HepG2 (cell line): Measurements from ENCODE around the gene LEMD1. TPM values are rescaled to one million over a fixed set of nuclear protein-coding genes. Genes with fewer than 3 reads are reported as not detected.

Experiments
- CAMTA2 ChIP-seq: sonication (generic); formaldehyde crosslinking; IDR thresholded peaks from 2 replicates; pipeline ENCODE4 v1.4.0; 2020; ENCODE audit warnings: mild to moderate bottlenecking, missing genetic modification reagents, borderline replicate concordance
- HHEX ChIP-seq: IDR thresholded peaks from 2 replicates; pipeline ENCODE4 v1.6.1; 2016; ENCODE audit warnings: control low read depth
- HMGXB4 ChIP-seq, 2 experiments: sonication (generic) in 1 of 2; formaldehyde crosslinking in 1 of 2; IDR thresholded peaks; 2 replicates each; pipeline versions ENCODE4 v1.4.0 to v1.6.1; 2018 to 2020; ENCODE audit warnings: missing genetic modification reagents in 2 of 2, borderline replicate concordance in 1 of 2, low read depth in 1 of 2, mild to moderate bottlenecking in 1 of 2, missing biosample characterization in 1 of 2
- HOXD1 ChIP-seq: sonication (generic); formaldehyde crosslinking; IDR thresholded peaks from 2 replicates; pipeline ENCODE4 v1.5.0; 2020; ENCODE audit warnings: missing genetic modification reagents
- ISX ChIP-seq: sonication (generic); formaldehyde crosslinking; conservative IDR thresholded peaks from 2 replicates; pipeline ENCODE4 v1.5.0; 2020; ENCODE audit warnings: missing genetic modification reagents
- JDP2 ChIP-seq: sonication (generic); formaldehyde crosslinking; IDR thresholded peaks from 2 replicates; pipeline ENCODE4 v1.8.1; 2022; ENCODE audit warnings: missing genetic modification reagents, borderline replicate concordance
- NCOA1 ChIP-seq: sonication (generic); formaldehyde crosslinking; IDR thresholded peaks from 2 replicates; pipeline ENCODE4 v1.9.0; 2021; ENCODE audit warnings: missing genetic modification reagents
- PHF21A ChIP-seq: sonication (generic); formaldehyde crosslinking; IDR thresholded peaks from 2 replicates; pipeline ENCODE4 v1.5.0; 2020; ENCODE audit warnings: mild to moderate bottlenecking, missing genetic modification reagents
- SP140L ChIP-seq: sonication (generic); formaldehyde crosslinking; IDR thresholded peaks from 2 replicates; pipeline ENCODE4 v1.4.0; 2020; ENCODE audit warnings: missing genetic modification reagents, borderline replicate concordance
- STAG1 ChIP-seq: sonication (generic); formaldehyde crosslinking; IDR thresholded peaks from 2 replicates; pipeline ENCODE4 v1.4.0; 2020; ENCODE audit warnings: missing genetic modification reagents
- ZBTB7B ChIP-seq: sonication (generic); formaldehyde crosslinking; IDR thresholded peaks from 2 replicates; pipeline ENCODE4 v1.4.0; 2020; ENCODE audit warnings: missing genetic modification reagents
- ZMYM4 ChIP-seq: sonication (generic); formaldehyde crosslinking; IDR thresholded peaks from 2 replicates; pipeline ENCODE4 v1.8.1; 2023; ENCODE audit warnings: mild to moderate bottlenecking, missing genetic modification reagents
- ZNF225 ChIP-seq: sonication (generic); formaldehyde crosslinking; IDR thresholded peaks from 2 replicates; pipeline ENCODE4 v1.4.0; 2020; ENCODE audit warnings: mild to moderate bottlenecking, missing genetic modification reagents
- ZNF430 ChIP-seq: sonication (generic); formaldehyde crosslinking; IDR thresholded peaks from 2 replicates; pipeline ENCODE4 v1.9.0; 2021; ENCODE audit warnings: mild to moderate bottlenecking, missing genetic modification reagents
- ZNF570 ChIP-seq: sonication (generic); formaldehyde crosslinking; IDR thresholded peaks from 2 replicates; pipeline ENCODE4 v1.4.0; 2020; ENCODE audit warnings: mild to moderate bottlenecking, missing genetic modification reagents, borderline replicate concordance
- polyA plus RNA-seq, 8 experiments: library from polyadenylated mRNA; depleted of rRNA in 3 of 8; stranded (reverse) in 7 of 8; unstranded in 1 of 8; fragments of >200 nt; fragmentation: Illumina TruSeq in 4 of 8; extraction: Trizol in 4 of 8; gene quantifications; 2 replicates each; pipeline versions ENCODE4 v1.2.1 to v1.2.3, GENCODE V29; 2011 to 2016; ENCODE audit warnings: low read depth in 4 of 8, missing spikeins in 1 of 8, mixed read lengths in 1 of 8; ENCODE audit not compliant: insufficient read depth in 1 of 8
- total RNA-seq, 5 experiments: library from RNA; depleted of rRNA; stranded (reverse); fragments of >200 nt; fragmentation: Illumina TruSeq; extraction: Trizol; gene quantifications; 2 replicates each; pipeline ENCODE4 v1.2.3, GENCODE V29; 2016; ENCODE audit warnings: low read depth in 1 of 5
- TF ChIP-seq, protein P1 (sequence below): sonication (generic); formaldehyde crosslinking; IDR thresholded peaks from 2 replicates; pipeline ENCODE4 v1.9.0; 2022; ENCODE audit warnings: low read depth, missing genetic modification reagents
- TF ChIP-seq, protein P2 (sequence below): sonication (generic); formaldehyde crosslinking; IDR thresholded peaks from 2 replicates; pipeline ENCODE4 v1.5.1; 2020; ENCODE audit warnings: missing genetic modification reagents, mild to moderate bottlenecking, borderline replicate concordance
- TF ChIP-seq, protein P3 (sequence below): IDR thresholded peaks from 2 replicates; pipeline ENCODE4 v1.6.1; 2016; ENCODE audit warnings: missing compliant biosample characterization, missing genetic modification reagents, borderline replicate concordance
- TF ChIP-seq, protein P4 (sequence below): sonication (generic); formaldehyde crosslinking; IDR thresholded peaks from 2 replicates; pipeline ENCODE4 v1.4.0; 2020; ENCODE audit warnings: missing genetic modification reagents
- TF ChIP-seq, protein P5 (sequence below): sonication (generic); formaldehyde crosslinking; IDR thresholded peaks from 2 replicates; pipeline ENCODE4 v1.5.0; 2020; ENCODE audit warnings: mild to moderate bottlenecking, missing genetic modification reagents

Gene LEMD1
- total and polyA plus RNA-seq, 2 of the 13 experiments (the other 11 are each of a cell fraction or from before 2014, with no cell fraction given): 1.4 to 2.3 TPM

DNA sequence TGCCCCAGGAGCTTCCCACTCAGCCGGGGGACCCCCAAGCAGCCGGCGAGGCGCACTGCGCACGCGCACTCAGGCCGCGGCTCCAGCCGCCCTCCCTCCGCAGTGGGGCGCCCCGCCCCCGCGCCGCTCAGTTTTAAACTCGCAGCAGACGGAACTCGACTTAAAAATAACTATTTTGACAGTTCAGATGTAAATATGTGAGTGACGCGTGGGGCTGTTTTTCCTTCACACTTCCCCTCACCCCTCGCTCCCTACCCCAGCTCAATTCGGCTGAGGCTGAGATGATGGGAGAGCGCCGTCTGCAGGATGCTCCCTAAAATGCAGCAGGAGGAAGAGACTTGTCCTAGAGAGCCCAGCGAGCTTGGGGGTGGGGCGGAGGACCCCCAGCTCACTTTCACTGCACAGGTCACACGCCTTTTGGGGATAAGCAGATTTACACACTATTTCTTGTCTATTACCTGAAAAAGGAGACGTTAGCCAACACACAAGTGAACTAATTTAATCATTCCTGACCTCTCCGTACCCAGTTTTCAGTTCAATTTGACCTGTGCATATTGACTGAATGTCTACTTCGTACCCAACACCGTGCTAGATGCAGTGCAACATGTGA lies 8.9 kb upstream of the LEMD1 start (continued):
- TF ChIP-seq HMGXB4 (CRISPR knock-in tag; IDR thresholded peaks at IDR 0.05; ENCODE audit: borderline replicate concordance in 1 of 2, low read depth in 1 of 2) (peak; percentile 33 to 52; a peak in 1 of 4 replicates), ZNF225 (CRISPR knock-in tag) (no peak), CAMTA2 (CRISPR knock-in tag) (no peak), JDP2 (CRISPR knock-in tag) (no peak), HOXD1 (no peak), ZMYM4 (CRISPR knock-in tag) (0 out of 2 replicates have a peak, but pooled peaks have one; percentile 28), ZNF570 (CRISPR knock-in tag) (no peak), NCOA1 (CRISPR knock-in tag) (no peak), HHEX (CRISPR knock-in tag) (no peak), STAG1 (CRISPR knock-in tag) (peak; percentile 56), ISX (CRISPR knock-in tag) (no peak), PHF21A (CRISPR knock-in tag) (no peak), SP140L (CRISPR knock-in tag) (no peak), ZBTB7B (no peak), ZNF430 (CRISPR knock-in tag) (no peak)
- TF ChIP-seq, protein P1, sequence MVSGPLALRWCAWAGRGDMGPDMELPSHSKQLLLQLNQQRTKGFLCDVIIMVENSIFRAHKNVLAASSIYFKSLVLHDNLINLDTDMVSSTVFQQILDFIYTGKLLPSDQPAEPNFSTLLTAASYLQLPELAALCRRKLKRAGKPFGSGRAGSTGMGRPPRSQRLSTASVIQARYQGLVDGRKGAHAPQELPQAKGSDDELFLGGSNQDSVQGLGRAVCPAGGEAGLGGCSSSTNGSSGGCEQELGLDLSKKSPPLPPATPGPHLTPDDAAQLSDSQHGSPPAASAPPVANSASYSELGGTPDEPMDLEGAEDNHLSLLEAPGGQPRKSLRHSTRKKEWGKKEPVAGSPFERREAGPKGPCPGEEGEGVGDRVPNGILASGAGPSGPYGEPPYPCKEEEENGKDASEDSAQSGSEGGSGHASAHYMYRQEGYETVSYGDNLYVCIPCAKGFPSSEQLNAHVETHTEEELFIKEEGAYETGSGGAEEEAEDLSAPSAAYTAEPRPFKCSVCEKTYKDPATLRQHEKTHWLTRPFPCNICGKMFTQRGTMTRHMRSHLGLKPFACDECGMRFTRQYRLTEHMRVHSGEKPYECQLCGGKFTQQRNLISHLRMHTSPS (CRISPR knock-in tag): no peak
- TF ChIP-seq, protein P2, sequence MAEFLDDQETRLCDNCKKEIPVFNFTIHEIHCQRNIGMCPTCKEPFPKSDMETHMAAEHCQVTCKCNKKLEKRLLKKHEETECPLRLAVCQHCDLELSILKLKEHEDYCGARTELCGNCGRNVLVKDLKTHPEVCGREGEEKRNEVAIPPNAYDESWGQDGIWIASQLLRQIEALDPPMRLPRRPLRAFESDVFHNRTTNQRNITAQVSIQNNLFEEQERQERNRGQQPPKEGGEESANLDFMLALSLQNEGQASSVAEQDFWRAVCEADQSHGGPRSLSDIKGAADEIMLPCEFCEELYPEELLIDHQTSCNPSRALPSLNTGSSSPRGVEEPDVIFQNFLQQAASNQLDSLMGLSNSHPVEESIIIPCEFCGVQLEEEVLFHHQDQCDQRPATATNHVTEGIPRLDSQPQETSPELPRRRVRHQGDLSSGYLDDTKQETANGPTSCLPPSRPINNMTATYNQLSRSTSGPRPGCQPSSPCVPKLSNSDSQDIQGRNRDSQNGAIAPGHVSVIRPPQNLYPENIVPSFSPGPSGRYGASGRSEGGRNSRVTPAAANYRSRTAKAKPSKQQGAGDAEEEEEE (CRISPR knock-in tag): no peak
- TF ChIP-seq, protein P3, sequence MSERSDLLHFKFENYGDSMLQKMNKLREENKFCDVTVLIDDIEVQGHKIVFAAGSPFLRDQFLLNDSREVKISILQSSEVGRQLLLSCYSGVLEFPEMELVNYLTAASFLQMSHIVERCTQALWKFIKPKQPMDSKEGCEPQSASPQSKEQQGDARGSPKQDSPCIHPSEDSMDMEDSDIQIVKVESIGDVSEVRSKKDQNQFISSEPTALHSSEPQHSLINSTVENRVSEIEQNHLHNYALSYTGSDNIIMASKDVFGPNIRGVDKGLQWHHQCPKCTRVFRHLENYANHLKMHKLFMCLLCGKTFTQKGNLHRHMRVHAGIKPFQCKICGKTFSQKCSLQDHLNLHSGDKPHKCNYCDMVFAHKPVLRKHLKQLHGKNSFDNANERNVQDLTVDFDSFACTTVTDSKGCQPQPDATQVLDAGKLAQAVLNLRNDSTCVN: no peak
- TF ChIP-seq, protein P4, sequence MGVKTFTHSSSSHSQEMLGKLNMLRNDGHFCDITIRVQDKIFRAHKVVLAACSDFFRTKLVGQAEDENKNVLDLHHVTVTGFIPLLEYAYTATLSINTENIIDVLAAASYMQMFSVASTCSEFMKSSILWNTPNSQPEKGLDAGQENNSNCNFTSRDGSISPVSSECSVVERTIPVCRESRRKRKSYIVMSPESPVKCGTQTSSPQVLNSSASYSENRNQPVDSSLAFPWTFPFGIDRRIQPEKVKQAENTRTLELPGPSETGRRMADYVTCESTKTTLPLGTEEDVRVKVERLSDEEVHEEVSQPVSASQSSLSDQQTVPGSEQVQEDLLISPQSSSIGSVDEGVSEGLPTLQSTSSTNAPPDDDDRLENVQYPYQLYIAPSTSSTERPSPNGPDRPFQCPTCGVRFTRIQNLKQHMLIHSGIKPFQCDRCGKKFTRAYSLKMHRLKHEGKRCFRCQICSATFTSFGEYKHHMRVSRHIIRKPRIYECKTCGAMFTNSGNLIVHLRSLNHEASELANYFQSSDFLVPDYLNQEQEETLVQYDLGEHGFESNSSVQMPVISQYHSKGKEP: no peak
- TF ChIP-seq, protein P5, sequence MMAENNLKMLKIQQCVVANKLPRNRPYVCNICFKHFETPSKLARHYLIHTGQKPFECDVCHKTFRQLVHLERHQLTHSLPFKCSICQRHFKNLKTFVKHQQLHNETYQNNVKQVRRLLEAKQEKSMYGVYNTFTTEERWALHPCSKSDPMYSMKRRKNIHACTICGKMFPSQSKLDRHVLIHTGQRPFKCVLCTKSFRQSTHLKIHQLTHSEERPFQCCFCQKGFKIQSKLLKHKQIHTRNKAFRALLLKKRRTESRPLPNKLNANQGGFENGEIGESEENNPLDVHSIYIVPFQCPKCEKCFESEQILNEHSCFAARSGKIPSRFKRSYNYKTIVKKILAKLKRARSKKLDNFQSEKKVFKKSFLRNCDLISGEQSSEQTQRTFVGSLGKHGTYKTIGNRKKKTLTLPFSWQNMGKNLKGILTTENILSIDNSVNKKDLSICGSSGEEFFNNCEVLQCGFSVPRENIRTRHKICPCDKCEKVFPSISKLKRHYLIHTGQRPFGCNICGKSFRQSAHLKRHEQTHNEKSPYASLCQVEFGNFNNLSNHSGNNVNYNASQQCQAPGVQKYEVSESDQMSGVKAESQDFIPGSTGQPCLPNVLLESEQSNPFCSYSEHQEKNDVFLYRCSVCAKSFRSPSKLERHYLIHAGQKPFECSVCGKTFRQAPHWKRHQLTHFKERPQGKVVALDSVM (CRISPR knock-in tag): no peak
